8988T (cell line): ENCODE results near the gene C2orf80.
"Not testable (repeated sequence)": the region's sequence is repeated elsewhere in the genome, so short reads cannot be mapped to it uniquely, and the experiment has no call there.

Source experiments
- DNase-seq: peaks from one replicate; pipeline ENCODE4 v3.0.0; 2011

C2orf80 gene

DNA sequence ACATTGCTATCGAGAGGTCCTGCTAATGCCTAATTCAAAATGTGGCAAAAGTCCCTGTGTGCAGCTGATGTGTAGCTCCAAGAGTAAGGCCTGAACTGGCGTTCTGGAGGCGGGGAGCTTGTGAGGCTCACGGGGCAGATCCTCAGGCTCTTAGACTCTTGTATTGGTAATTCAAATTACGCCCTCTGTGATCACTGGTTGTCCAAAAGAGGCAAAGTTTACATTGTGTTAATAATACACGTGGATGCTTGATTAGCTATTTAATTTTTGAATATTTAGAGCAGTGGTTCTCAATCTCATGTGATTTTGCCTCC lies 14.0 kb downstream of the C2orf80 start:
- no peak for DNase-seq

- peak; percentile 31 for DNase-seq
These were observed 14.6 kb downstream of the C2orf80 start for GRCh38 chr2:208175069-208175839.

- no peak for DNase-seq
These were observed 15.7 kb downstream of the C2orf80 start for GRCh38 chr2:208174144-208174543.

DNA sequence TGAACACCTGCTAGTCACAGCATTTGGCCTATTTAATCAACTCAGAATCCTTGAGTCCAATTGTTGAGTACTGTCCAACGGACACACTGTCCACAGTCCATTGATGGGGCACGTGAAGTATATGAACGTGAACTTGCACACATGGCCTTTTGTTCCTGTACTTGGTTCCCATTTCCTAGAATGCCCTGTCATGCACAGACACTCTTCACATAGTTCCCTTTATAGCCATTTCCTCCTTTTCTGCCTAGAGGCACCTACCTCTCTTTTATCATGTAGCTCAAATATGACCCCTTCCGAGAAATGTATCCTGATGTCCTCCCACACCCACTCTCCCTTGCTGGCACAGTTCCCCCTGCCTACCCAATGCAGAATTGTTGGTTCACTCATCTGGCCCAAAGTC lies 17.7 kb downstream of the C2orf80 start:
- no peak for DNase-seq

GRCh38 chr2:208164951-208165755 lies 24.7 kb downstream of the C2orf80 start:
- no peak for DNase-seq

GRCh38 chr2:208163489-208163888 lies 26.3 kb downstream of the C2orf80 start, which contains the start of gene CRYGA:
Gene CRYGA (minus strand): TSS chr2:208163589. CDS start chr2:208163556, 33 bp downstream.
- DNase-seq = no peak

- DNase-seq = no peak
These were observed 33.4 kb downstream of the C2orf80 start for GRCh38 chr2:208156439-208156838.

DNA sequence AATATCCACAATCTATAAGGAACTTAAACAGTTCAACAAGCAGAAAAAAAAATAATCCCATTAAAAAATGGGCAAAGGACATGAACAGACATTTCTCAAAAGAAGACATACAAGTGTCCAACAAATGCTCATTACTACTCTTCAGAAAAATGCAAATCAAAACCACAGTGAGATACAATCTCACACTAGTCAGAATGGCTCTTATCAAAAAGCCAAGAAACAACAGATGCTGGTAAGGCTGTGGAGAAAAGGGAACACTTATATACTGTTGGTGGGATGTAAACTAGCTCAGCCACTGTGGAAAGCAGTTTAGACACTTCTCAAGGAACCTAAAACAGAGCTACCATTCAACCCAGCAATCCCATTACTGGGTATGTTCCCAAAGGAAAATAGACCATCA lies 36.7 kb downstream of the C2orf80 start:
- DNase-seq = no peak

DNA sequence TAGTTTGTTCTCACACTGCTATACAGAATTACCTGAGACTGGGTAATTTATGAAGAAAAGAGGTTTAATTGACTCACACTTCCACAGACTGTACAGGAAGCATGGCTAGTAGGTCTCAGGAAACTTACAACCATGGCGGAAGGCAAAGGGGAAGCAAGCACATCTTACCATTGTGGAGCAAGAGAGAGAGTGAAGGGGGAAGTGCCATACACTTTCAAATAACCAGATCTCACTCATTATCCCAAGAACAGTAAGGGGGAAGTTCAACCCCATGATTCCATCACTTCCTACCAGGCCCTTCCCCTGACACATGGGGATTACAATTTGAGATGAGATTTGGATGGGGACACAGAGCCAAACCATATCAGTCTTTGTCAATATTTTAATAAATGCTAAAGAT lies 38.9 kb downstream of the C2orf80 start:
- DNase-seq = no peak

DNA sequence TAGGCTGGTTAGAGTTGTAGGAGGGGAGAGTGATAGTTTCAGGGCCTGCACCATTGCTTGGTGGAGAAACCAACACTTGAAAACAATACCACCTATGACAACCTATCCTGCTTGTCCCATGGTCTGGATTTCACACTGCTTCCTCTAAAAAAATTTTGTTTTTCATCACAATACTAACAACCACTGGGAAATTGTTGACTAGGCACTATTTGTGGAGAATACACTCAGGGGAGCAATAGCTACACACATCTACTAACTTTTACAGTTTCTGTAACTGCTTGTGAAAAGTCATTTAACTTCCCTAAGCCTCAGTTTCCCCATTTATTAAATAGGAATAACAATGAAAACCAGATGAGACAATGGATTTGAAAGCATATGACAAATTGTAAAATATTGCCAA lies 39.7 kb downstream of the C2orf80 start:
- DNase-seq = no peak

DNA sequence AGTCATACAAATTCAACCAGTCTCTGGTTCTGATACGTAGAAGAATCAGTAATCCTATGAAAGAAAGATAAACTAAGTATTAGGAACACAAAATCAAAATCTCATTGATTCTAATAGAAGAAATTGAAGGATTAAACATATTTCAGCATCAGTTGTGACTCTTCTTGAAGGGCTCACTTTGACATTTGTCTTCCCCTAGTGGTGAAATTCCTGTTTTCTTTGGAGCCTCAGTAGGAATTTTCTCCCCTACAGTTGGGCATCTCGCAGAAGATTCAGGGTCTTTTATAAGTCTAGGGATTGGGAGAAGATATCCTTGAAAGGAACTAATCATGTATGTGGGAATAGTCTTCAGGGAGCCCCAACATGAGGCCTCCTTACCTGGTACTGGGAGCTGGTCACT lies 41.0 kb downstream of the C2orf80 start:
- DNase-seq = no peak

GRCh38 chr2:208147759-208148158 lies 42.1 kb downstream of the C2orf80 start:
- no peak for DNase-seq

- no peak for DNase-seq
These were observed 42.8 kb downstream of the C2orf80 start for GRCh38 chr2:208147008-208147407.

- DNase-seq = no peak
These were observed 43.8 kb downstream of the C2orf80 start, which contains the start of gene CRYGB for GRCh38 chr2:208146006-208146405. Gene CRYGB (minus strand): TSS chr2:208146158. CDS start chr2:208146120, 38 bp downstream.

DNA sequence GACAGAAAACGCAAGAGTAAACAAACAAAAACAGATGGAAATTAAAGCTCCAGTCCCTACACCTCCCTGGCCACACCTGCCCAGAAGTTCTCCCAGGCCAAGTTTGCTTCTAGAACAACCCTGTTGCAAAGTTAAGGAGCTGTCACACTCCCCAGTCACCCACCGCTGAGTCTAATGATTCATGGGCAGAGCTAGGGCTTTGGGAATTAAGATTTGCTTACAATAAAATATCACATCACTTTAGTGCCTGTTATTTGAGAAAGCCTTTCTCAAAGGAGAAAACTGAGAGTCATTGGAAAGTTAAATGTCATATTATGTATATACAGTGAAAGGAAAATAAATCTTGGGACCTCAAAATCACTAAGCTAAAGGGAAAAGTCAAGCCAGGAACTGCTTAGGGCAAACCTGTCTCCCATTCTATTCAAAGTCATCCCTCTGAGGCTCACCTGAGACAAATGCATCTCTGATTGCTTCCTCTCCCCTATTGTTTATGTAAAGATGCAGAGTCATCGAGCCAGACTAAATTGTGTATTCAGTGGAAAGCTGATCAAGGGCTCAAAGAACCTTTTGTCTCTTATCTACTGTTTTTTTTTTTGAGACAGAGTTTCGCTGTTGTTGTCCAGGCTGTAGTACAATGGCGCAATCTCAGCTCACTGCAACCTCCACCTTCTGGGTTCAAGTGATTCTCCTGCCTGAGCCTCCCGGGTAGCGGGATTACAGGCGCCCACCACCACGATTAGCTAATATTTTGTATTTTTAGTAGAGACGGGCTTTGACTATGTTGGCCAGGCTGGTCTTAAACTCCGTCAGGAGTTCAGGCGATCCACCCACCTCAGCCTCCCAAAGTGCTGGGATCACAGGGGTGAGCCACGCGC lies 46.7 kb downstream of the C2orf80 start:
- DNase-seq = no peak

DNA sequence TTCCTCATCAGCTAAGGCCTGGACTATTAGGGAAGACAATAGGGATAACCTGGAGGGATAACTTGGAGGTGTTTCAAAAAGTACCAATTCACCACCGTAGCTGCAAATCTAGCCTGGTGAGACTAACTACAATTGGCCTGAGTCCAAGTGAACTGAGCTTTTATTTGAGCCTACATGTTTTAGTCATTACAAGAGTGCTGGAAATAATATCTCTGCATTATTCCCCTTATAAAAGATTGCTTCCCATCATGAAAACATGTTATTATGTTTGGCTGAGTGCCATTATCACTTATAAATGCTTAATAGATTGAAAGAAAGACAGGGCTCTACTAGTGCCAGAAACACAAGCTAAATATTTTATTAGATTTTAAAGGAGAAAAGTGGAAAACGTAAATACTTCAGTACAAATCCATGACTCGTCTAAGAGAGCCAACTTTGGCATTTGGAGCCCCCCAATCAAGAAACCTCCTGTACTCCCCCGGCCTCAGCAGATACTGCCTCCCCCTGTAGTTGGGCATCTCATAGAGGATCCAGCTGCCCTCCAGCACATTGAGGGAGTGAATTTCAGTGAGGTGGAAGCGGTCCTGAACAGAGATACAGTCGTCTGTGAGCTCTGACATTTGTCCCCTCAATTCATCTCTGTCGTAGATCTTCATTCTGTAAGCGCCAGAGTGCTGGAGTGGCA lies 47.4 kb downstream of the C2orf80 start:
- DNase-seq = no peak

DNA sequence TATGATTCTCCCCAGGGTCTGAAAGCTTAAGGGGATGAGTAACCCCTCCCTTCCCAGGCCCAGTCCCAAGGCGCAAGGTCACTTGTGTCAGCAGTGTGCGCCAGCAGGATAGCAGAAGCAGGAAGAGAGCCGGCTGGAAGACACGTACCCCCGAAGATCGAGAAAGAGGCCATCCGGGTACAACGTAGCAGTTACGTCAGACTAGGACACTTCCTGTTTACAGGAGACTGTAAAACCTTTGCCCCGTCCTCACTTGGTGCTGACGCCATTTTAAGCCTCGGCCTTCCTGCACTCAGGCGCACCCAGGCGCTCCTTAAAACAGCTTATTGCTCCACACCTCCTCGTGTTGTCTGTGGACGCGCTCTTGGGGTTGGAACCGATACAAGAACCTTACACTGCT lies 50.4 kb downstream of the C2orf80 start:
- DNase-seq = no peak

DNA sequence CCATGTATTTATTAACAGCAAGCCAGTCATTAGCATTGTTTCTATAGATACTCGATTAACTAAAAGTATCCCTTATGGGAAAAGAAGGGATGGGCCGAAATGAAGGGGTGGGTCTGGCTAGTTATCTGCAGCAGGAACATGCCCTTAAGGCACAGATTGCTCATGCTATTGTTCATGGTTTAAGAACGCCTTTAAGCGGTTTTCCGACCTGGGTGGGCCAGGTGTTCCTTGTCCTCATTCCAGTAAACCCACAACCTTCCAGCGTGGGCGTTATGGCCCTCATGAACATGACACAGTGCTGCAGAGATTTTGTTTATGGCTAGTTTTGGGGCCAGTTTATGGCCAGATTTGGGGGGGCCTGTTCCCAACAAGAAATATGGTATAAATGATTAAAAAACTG lies 51.5 kb downstream of the C2orf80 start:
- DNase-seq = not testable (repeated sequence)

DNA sequence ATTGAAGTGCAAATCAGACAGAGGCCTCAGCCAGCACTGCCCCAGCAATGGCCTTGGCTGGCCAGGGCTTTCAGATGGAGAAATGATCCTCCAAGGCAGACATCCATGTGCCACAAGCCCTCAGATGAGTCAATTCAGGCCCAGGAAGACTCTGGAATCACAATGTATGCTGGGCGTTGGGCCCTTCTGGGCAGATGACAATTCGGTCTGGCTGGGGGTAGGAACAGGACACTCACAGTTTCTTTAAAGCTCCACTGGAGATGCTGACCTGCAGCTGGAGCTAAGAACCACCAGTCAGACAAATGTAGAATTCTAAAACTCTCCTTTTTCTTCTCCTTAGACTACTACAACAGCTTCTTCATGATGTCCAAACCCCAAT lies 53.1 kb downstream of the C2orf80 start:
- no peak for DNase-seq

DNA sequence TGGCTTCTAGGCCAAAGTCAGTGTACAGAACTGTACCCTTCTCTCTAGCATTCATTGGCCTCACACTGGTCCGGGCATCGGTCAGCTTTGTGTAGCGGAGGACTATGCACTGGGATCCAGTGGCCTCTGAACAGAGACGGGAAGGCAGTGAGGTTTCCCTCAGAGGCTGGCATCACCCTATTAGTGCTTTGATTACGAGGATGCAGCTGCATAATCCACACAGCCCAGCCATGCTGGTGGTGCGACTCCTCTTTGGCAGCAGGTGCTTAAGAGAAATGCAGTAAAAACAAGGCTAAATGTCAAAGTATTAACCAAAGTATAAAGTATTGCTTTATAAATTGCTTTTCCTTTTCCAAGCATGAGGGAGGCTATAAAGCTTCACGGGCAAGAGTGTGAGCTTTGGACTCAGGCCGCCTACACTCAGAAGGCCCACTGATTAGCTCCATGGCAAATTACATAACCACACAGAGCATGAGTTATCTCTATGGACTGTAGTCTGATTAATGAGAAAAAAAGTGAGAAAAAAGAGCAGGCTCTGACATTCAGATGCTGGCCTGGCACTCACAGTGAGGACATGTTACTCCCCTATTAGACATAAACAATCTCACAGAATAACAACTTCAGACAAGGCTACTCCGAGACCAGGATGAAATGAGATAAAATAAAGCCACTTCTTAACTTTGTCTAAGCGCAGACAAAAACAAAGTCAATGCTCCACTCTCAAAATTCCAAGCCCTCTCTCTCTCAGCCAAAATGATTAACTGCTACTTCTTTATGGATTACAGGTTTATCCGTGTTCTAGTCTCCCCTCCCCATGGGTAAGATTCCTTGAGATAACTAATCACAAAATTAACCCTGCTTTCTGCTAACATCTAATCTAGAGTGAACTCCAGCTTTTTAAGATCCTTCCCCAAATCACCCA lies 53.8 kb downstream of the C2orf80 start:
- DNase-seq = no peak

DNA sequence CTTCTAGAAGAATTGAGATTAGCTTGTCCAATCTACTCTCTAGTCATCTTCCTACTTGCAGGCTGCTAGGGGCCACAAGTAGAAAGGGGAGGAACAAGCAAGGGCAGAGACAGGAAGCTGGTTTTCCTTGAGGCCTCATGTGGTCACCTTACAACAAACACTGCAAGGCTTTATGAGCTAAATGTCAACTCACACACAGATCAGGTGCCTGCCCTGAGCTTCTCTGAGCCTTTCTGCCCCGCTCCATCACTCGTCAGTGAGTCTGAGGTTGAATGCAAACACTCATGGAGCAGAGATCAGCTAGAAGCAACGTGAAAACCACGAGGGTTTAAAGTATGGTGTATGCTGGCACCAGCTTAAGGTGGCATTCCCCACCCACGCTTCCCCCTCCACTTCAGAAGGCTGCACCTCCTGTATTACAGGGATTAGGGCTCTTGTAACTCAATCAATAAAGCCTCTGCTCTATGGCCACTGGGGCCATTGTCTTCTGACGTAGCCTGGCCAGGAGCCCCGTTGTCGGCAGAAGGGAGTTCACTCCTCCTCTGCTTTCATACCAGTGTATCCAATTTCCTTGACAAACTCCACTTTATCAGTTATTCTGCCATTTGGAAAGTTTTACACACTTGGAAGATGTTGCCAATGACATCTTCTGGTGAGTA lies 54.8 kb downstream of the C2orf80 start:
- DNase-seq = no peak
